H1 (cell line): ENCODE results near the gene SWI5. TPM values are rescaled to one million over a fixed set of nuclear protein-coding genes. Genes with fewer than 3 reads are reported as not detected.

Source experiments
- CBX5 ChIP-seq: fragments of 300-800, 300-1000 bp; sonication (generic); IDR thresholded peaks from 2 replicates; pipeline ENCODE4 v1.7.1; 2016; ENCODE audit warnings: antibody characterized with exemption, low read length, low read depth
- CHD7 ChIP-seq: fragments of 300-600 bp; sonication (generic); IDR thresholded peaks from 2 replicates; pipeline ENCODE4 v1.7.1; 2012; ENCODE audit warnings: low read length, moderate library complexity, mild to moderate bottlenecking, inconsistent platforms; ENCODE audit not compliant: insufficient replicate concordance
- CTCF ChIP-seq, 3 experiments: IDR thresholded peaks; 1 replicate in 2 of 3; 2 replicates in 1 of 3; pipeline versions ENCODE4 v1.5.1 to v1.6.1; 2011; ENCODE audit warnings: low read length in 3 of 3, mild to moderate bottlenecking in 3 of 3, inconsistent platforms in 2 of 3, low read depth in 1 of 3, moderate library complexity in 1 of 3; ENCODE audit not compliant: insufficient read depth in 1 of 3; ENCODE audit errors: control extremely low read depth in 1 of 3
- polyA plus RNA-seq, 7 experiments: library from polyadenylated mRNA; depleted of rRNA in 3 of 7; stranded (reverse) in 5 of 7; unstranded in 2 of 7; fragments of >200 nt in 5 of 7; fragments of 200-250 nt in 2 of 7; gene quantifications; 1 replicate in 5 of 7; 2 replicates in 1 of 7; 4 replicates in 1 of 7; pipeline versions ENCODE4 v1.2.1 to v1.2.3, GENCODE V29; 2011 to 2013; ENCODE audit warnings: missing spikeins in 2 of 7, mixed read lengths in 2 of 7
- total RNA-seq: library from RNA; stranded (reverse); fragmentation: NEBNext Ultra II Directional; extraction: Animal tissue kit (Norgen Biotek cat#: 25700); gene quantifications from 2 replicates; pipeline ENCODE4 v1.2.1, GENCODE V29; 2021
- TF ChIP-seq, protein P1 (sequence below): IDR thresholded peaks from 2 replicates; pipeline ENCODE4 v1.6.1; 2012; ENCODE audit warnings: low read length, inconsistent platforms

Gene SWI5
- total and polyA plus RNA-seq, 2 of the 8 experiments (the other 6 are each of a cell fraction or from before 2014, with no cell fraction given): 29.0 to 59.5 TPM

DNA sequence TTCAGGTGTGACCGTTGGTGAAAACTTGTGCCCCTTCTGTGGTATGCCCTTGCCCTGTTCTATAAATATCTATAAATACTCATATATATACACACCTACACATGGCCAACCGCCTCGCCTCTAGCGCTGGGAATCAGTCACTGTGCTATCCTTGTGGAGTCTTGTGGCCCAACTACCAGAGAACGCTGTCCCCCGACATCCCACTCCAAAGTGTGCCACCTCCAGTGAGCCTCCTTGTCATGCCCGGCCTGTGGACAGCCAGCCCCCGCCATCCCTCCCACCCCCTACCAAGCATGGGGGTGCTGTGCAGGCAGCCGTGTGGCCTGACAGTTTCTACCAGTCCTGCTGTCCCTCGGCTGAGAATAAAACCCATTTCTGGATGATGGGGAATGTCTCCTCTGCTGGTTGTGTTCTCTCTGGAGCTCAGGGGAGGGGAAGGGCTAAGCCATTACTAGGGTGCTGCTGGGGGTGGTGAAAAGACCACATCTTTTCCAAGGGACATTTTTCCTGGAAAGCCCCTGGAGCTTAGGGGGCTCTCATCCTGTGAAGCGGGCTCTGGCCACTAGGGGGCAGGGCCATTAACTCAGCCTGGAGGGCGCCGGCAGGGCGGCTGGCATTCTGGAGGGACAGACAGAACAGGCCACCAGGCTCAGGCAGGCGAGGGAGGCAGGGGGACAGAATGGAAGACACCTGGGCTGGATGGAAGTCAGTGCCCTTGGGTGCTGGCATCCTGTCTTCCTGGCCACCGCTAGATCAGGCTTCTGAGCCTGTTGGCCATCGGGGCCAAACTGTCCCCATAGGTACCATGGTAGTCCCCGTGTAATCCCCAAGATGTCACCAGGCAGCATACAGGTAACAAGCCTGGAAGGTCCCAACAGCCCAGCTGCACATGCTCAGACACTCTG lies 21.0 kb upstream of the SWI5 start (continued):
- TF ChIP-seq CTCF (IDR thresholded peaks at IDR 0.05; ENCODE audit: control extremely low read depth in 1 of 3, insufficient read depth in 1 of 3, low read depth in 1 of 3, low read length in 3 of 3) (peak in 2 of 3 experiments; percentile 96 to 97; a peak in 3 of 4 replicates), CHD7 (no peak), CBX5 (no peak)
- TF ChIP-seq, protein P1, sequence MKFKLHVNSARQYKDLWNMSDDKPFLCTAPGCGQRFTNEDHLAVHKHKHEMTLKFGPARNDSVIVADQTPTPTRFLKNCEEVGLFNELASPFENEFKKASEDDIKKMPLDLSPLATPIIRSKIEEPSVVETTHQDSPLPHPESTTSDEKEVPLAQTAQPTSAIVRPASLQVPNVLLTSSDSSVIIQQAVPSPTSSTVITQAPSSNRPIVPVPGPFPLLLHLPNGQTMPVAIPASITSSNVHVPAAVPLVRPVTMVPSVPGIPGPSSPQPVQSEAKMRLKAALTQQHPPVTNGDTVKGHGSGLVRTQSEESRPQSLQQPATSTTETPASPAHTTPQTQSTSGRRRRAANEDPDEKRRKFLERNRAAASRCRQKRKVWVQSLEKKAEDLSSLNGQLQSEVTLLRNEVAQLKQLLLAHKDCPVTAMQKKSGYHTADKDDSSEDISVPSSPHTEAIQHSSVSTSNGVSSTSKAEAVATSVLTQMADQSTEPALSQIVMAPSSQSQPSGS: no peak; the same call in 1 of the 2 replicates
